Putamen (tissue), 1 donor: Measurements from ENCODE around the gene CELA1.

Experiments
- DNase-seq: peaks from one replicate; pipeline ENCODE4 v3.0.0-alpha.2; 2016; ENCODE audit warnings: low spot score

The CELA1 gene

GRCh38 chr12:51374361-51374760, 27.9 kb upstream of the CELA1 start:
- no peak for DNase-seq

GRCh38 chr12:51373187-51373586, 26.7 kb upstream of the CELA1 start:
- DNase-seq, result no peak

DNA sequence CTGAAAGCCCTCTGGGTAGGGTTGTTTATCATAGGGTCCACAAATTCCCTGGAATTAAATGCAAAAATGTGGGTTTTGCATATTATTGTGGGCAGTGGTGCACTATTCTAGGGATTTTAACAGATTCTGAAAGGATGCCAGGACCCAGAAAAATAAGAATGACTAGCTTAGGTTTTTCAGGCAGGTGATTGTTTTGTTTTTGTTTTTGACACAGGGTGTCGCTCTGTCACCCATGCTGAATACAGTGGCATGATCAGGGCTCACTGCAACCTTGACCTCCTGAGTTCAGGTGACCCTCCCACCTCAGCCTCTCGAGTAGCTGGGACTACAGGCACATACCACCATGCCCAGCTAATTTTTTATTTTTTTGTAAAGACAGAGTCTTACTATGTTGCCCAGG, 25.5 kb upstream of the CELA1 start:
- no peak for DNase-seq

- DNase-seq, result no peak
Observed at GRCh38 chr12:51371295-51371953, 24.9 kb upstream of the CELA1 start.

- no peak for DNase-seq
Observed at GRCh38 chr12:51370667-51371066, 24.2 kb upstream of the CELA1 start.

DNA sequence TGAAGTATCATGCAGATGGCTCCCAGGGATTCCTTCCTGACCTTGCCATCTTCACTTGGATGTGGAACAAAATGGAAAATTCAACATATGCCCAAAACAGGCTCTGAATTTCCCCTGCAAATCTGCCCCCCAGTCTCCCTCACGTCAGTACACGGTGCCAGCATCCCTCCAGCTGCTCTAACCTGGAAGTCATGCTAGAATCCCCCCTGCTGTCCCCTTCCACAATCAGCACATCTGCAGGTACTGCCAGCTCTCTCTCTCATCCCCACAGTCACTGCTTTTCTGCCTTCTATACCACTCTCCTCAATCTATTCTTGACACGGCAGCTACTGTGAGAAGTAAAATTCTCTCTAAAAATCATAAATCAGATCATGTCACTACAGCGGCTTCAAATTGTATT, 23.1 kb upstream of the CELA1 start:
- DNase-seq, result no peak

DNA sequence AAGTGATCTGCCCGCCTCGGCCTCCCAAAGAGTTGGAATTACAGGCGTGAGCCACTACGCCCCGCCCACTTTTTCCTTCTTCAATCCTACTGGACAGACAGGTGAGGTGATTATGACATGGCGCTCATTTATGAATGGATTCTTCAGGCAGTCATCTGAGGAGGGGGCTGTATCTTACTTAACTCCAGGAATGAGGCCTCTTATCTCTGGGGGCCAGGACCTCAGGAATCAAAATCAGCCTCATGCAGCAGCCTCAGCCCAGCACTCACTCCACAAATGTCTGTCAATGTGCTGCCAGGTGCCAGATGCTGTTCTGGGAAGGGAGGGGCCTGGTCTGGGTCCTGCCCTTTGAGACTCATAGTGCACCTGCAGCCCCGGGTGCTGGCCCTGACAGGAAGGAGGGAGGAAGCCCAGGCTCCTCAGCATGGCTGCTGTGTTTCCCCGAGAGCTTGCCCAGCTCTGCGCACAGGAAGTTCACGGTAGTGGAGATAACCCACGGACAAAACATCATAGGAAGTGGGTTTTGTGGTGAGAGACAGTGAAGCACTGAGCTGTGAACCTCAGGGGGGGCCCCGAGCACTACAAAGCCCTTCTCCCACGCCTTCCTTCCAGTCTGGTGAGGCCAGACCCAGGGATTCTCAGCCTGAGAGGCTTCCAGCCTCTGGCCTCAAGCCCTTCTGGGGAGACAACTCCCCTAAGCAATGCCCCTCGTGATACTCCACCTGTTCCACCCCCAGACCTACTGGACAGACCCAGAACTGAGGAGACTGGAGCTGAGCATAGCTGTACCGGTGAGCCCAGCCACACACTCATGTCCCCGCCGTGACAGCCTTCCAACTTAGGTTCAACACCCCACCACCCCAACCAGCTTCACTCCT, 22.4 kb upstream of the CELA1 start:
- no peak for DNase-seq

GRCh38 chr12:51365276-51365675, 18.8 kb upstream of the CELA1 start:
- DNase-seq, result no peak

DNA sequence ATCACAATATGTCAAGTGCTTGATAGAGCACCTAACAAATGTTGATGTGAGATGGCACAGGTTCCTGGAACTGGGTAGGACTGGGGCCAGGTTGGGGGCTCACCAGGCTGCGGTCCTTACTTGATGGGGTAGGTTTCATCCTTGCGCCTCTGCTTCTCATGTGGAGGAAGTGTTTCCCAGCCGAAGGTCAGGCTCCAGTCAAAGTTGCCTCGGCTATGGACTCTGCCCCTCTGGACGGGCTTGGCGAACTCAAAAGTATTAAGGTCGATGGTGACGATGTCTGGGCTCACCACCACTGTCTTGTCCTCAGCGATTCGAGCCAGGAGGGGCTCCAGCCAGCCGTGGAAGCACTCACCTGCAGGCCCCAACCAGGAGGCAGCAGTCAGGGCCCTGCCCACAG, 17.5 kb upstream of the CELA1 start:
- DNase-seq, result no peak

DNA sequence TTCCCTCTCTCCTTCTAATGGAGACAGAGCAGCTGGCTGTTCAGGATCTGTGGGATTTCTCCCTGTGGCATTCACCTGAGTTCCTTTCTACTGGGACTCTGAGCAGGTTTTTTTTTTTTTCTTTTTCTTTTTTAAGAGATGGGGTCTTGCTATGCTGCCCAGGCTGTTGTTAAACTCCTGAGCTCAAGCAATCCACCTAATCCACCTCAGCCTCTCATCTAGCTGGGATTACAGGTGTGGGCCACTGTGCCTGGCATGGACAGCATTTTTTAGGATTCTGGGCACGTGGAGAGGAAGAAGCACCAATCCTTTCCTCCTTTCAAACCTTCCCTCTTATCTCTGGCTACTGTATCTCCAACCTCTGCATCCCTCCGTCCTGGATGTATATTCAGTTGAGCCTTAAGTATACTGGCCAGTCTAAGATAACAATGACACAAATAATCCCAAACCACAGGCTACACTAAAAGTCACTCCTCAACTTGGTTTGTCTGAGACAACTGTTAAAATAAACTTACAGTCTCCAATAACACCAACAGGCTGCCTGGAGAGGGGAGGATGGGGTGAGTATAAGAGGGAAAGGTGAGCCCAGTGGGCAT, 16.4 kb upstream of the CELA1 start:
- no peak for DNase-seq

DNA sequence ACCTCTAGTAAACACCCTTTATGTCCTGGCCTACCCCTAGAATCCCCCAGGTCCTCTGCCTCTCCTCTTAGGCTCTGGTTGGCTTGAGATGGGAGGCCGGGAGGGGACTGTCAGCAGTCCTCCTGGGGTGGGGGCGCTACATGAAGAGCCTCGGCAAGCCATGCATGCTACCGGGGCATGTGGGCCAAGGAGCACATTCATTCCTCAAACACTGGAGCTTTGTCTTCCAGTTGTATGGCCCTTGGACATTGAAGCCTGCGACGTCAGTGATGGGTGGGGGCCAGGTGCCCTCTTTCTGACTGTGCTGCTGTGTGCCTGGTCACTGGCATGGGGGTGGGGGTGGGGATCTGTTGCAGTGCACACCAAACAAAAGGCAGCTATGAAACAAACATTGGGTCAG, 15.8 kb upstream of the CELA1 start:
- DNase-seq, result peak; percentile 93

- peak; percentile 25 for DNase-seq
Observed at GRCh38 chr12:51361161-51362016, 14.9 kb upstream of the CELA1 start.

GRCh38 chr12:51360315-51360714, 13.8 kb upstream of the CELA1 start:
- DNase-seq, result no peak

DNA sequence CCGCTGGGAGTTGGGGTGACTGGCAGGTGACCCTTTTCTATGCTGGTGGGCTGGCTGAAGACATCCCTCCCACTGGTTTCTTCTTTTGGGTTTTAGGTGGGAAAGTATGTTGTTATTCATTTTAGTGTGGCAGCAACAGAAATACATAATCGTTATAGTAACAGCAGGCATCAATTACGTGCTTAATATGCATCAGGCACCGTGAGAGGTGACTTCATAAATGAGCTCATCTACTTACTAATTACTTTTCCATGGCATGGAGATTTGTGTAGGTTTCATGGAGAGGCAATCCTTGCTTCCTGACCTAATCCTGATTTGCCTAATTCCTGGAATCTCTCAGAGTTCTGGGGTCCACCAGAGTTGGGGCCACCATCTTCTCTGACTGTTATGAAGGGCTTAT, 13.4 kb upstream of the CELA1 start:
- no peak for DNase-seq

DNA sequence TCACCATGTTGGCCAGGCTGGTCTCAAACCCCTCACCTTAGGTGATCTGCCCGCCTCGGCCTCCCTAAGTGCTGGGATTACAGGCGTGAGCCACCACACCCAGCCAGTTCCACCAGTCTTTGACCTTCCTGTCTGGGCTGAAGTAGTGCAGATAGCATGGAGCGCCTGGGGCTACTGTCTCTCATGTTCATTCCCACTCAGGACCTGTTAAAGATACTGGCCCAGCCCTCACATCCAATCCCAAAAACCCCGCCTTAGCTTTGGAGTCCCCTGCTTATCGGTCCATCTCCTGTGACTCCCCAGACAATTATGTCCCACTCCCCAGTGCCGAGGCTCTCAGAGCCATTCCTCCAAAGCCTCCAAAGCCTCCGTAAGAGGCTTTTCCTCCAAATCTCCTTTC, 12.0 kb upstream of the CELA1 start:
- DNase-seq, result no peak

DNA sequence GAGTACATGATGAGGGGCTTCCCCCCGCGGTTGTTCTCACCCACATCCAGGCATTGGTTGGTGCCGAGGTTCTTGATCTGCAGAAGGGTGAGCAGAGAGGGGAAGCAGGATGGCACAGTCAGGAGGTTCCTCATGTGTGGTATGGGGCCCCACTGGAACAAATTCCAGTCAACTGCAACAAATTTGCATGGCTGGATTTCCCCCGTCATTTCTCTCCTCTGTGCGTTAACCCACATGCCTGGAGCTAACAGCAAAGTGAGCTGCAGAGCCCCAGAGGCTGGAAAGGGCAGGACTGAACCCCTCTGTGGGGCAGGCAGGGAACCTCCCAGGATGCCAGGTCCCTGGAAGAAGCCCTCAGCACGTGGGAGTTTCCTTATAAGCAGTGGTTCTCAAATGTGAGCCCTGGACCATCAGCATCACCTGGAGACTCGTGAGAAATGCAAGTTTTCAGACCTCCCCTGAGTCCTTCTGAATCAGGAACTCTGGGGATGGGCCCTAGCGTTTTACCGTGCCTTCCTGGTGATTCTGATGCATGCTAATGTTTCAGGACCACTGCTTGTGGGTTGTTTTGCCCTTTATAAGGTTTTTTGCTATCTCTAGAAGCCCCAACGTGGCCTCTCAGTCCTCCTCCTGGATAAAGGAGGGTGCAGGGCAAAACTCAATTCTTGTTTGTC, 11.0 kb upstream of the CELA1 start:
- no peak for DNase-seq

DNA sequence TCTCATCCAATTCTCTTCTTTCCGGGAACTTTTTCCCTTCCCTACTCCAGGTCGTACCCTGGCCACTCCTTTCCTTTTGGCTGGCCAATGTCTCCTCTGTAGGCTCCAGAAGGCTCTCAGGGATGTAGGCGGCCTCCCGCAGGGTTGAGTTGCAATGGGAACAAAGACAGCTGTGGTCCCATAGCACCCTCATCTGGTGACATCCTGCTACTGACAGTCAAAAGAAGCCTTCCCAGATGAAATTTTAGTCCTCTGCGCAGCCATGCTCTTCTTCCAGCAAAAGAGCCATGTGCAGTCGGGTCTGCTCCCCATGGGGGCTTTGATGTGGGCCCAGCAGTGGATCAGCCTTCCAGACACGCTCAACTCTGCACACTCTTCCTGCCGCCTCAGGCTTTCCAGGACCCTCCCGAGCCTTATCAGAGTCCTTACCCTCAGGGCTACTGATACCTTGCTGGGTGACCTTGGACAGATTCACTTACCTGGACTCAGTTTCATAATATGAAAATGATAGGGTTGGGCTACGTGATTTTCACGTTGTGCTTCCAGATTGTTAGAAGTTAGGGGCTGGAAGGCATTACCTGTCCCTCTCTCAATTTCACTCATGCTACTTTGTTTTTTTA, 5.5 kb upstream of the CELA1 start:
- peak; percentile 58 for DNase-seq

DNA sequence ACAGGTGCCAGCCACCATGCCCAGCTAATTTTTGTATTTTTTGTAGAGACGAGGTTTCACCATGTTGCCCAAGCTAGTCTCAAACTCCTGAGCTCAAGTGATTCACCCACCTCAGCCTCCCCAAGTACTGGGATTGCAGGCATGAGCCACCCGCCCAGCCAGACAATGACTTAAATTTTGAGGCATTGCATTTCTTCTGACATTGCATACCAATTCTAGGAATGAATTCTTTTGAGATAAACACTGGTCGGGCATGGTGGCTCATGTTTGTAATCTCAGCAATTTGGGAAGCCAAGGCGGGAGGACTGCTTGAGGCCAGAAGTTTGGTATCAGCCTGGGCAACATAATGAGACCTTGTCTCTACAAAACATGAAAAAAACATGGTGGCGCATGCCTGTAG, 2.5 kb upstream of the CELA1 start:
- DNase-seq, result no peak

DNA sequence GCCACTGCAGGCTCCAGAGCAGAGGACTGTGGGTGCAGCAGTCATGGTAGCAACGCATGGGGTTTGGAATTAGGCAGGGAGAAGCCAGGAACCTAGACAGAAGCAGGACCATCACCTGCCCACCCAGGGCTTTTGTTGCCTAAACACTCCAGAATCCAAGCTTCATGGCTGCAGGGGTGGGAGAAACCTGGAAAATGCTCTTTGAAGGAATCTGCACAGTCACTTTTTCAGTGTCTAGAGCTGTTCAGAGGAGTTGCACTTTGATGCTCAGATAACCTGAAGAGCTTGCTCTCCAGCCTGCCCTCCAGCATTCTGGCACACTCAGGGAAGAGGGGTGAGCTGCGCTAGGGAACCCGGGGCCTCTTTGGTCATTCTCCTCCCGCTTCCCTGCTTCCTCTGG, 1.6 kb upstream of the CELA1 start:
- DNase-seq, result no peak

GRCh38 chr12:51345681-51346080, 798 bp downstream of the CELA1 start:
- DNase-seq, result no peak

DNA sequence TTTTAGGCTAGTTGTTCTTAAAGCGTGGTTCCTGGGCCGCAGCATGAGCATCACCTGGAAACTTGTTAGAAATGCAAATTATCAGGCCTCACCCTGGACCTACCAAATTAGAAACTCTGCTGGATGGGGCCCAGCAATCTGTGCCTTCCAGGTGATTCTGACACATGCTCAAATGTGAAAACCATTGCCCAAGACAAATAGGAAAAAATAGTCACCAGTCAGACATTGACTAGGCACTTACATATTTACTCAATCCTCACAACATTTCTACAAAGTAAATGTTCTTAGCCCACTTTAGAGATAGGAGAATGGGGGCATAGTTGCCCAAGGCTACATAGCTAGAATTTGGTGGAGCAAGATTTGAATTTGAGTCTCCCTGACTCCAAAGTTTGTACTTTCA, 3.3 kb downstream of the CELA1 start:
- no peak for DNase-seq
